SK-N-SH treated with all-trans-retinoic acid at 6 μM for 48 hours (cell line): Measurements from ENCODE around the gene PWWP2A.
A peak's percentile ranks its signal among the peaks of the same experiment; 100 is the strongest.

Experiments
- ATAC-seq: fragments of 200-7000 bp; cut with Tn5 transposase; 3 replicates; pipeline ENCODE4 v1.9.1; 2020; ENCODE audit warnings: mild to moderate bottlenecking, moderate library complexity
- ARNTL ChIP-seq: fragments of 450-650 bp; formaldehyde crosslinking; IDR thresholded peaks from 2 replicates; pipeline ENCODE4 v1.5.0; 2020; ENCODE audit warnings: low read depth, mild to moderate bottlenecking, moderate library complexity, borderline replicate concordance
- BACH2 ChIP-seq: fragments of 250-450 bp; sonication (Bioruptor Pico); IDR thresholded peaks from 2 replicates; pipeline ENCODE4 v1.9.0; 2021; ENCODE audit warnings: mild to moderate bottlenecking, borderline replicate concordance
- CREB5 ChIP-seq: fragments of 250-450 bp; sonication (Bioruptor Pico); IDR thresholded peaks from 2 replicates; pipeline ENCODE4 v1.5.1; 2020; ENCODE audit warnings: low read depth, mild to moderate bottlenecking, moderate library complexity
- CSDC2 ChIP-seq: fragments of 250-450 bp; sonication (Bioruptor Pico); IDR thresholded peaks from 2 replicates; pipeline ENCODE4 v1.5.0; 2020; ENCODE audit warnings: mild to moderate bottlenecking, moderate library complexity
- ESRRG ChIP-seq: fragments of 250-450 bp; sonication (Bioruptor Pico); IDR thresholded peaks from 2 replicates; pipeline ENCODE4 v1.6.1; 2021; ENCODE audit warnings: mild to moderate bottlenecking
- GLIS3 ChIP-seq: fragments of 250-450 bp; sonication (Bioruptor Pico); IDR thresholded peaks from 2 replicates; pipeline ENCODE4 v1.5.0; 2020; ENCODE audit warnings: mild to moderate bottlenecking, moderate library complexity
- ISL1 ChIP-seq: fragments of 250-450 bp; sonication (Bioruptor Pico); IDR thresholded peaks from 2 replicates; pipeline ENCODE4 v2.1.2; 2022; ENCODE audit warnings: mild to moderate bottlenecking, moderate library complexity
- OSR1 ChIP-seq: fragments of 250-450 bp; sonication (Bioruptor Pico); IDR thresholded peaks from 2 replicates; pipeline ENCODE4 v1.8.0; 2022; ENCODE audit warnings: moderate library complexity, mild to moderate bottlenecking, inconsistent platforms
- PATZ1 ChIP-seq: fragments of 250-450 bp; sonication (Bioruptor Pico); IDR thresholded peaks from 2 replicates; pipeline ENCODE4 v1.8.0; 2020; ENCODE audit warnings: mild to moderate bottlenecking, moderate library complexity, borderline replicate concordance
- POU6F1 ChIP-seq: fragments of 250-450 bp; sonication (Bioruptor Pico); IDR thresholded peaks from 2 replicates; pipeline ENCODE4 v1.8.0; 2021; ENCODE audit warnings: low read depth, mild to moderate bottlenecking, moderate library complexity, borderline replicate concordance
- PPARA ChIP-seq: fragments of 250-450 bp; sonication (Bioruptor Pico); IDR thresholded peaks from 2 replicates; pipeline ENCODE4 v1.5.0; 2020; ENCODE audit warnings: mild to moderate bottlenecking, borderline replicate concordance
- RARB ChIP-seq: fragments of 250-450 bp; sonication (Bioruptor Pico); IDR thresholded peaks from 2 replicates; pipeline ENCODE4 v1.8.0; 2021; ENCODE audit warnings: mild to moderate bottlenecking, moderate library complexity
- SNAI2 ChIP-seq: fragments of 250-450 bp; sonication (Bioruptor Pico); IDR thresholded peaks from 2 replicates; pipeline ENCODE4 v1.5.0; 2020; ENCODE audit warnings: mild to moderate bottlenecking, moderate library complexity
- TCF4 ChIP-seq: fragments of 250-450 bp; sonication (Bioruptor Pico); IDR thresholded peaks from 2 replicates; pipeline ENCODE4 v1.8.0; 2021; ENCODE audit warnings: mild to moderate bottlenecking, moderate library complexity, borderline replicate concordance
- TOX ChIP-seq: fragments of 250-450 bp; sonication (Bioruptor Pico); IDR thresholded peaks from 2 replicates; pipeline ENCODE4 v1.8.0; 2021; ENCODE audit warnings: mild to moderate bottlenecking, moderate library complexity, borderline replicate concordance
- ZC3H10 ChIP-seq: fragments of 250-450 bp; sonication (Bioruptor Pico); IDR thresholded peaks from 2 replicates; pipeline ENCODE4 v1.5.1; 2021; ENCODE audit warnings: mild to moderate bottlenecking, moderate library complexity
- ZNF565 ChIP-seq: fragments of 450-650 bp; formaldehyde crosslinking; conservative IDR thresholded peaks from 2 replicates; pipeline ENCODE4 v1.5.0; 2020; ENCODE audit warnings: low read depth, mild to moderate bottlenecking, moderate library complexity
- ZNF8 ChIP-seq: fragments of 450-650 bp; formaldehyde crosslinking; IDR thresholded peaks from 2 replicates; pipeline ENCODE4 v1.5.0; 2020; ENCODE audit warnings: mild to moderate bottlenecking, moderate library complexity
- TF ChIP-seq, protein P1 (sequence below): fragments of 250-450 bp; sonication (Bioruptor Pico); IDR thresholded peaks from 2 replicates; pipeline ENCODE4 v1.5.0; 2020; ENCODE audit warnings: mild to moderate bottlenecking, moderate library complexity
- TF ChIP-seq, protein P2 (sequence below): fragments of 250-450 bp; sonication (Bioruptor Pico); IDR thresholded peaks from 2 replicates; pipeline ENCODE4 v1.5.1; 2021; ENCODE audit warnings: mild to moderate bottlenecking, moderate library complexity

The PWWP2A gene

GRCh38 chr5:160083501-160083900 lies 35.7 kb downstream of the PWWP2A start:
- peak; percentile 74 for ATAC-seq
- no peak for TF ChIP-seq OSR1 (CRISPR knock-in tag)
- TF ChIP-seq CSDC2 = 0 out of 2 replicates have a peak, but pooled peaks have one; percentile 13

- TF ChIP-seq TOX (CRISPR knock-in tag) (no peak), OSR1 (CRISPR knock-in tag) (no peak), PATZ1 (CRISPR knock-in tag) (peak; percentile 87), ISL1 (CRISPR knock-in tag) (peak; percentile 80), RARB (CRISPR knock-in tag) (peak; percentile 56; the same call in 1 of the 2 replicates), POU6F1 (CRISPR knock-in tag) (0 out of 2 replicates have a peak, but pooled peaks have one; percentile 64), ESRRG (CRISPR knock-in tag) (no peak)
- ATAC-seq = peak; percentile 88
Measured at GRCh38 chr5:160082614-160083500, 36.4 kb downstream of the PWWP2A start.

GRCh38 chr5:160081495-160081894 lies 37.8 kb downstream of the PWWP2A start:
- ATAC-seq = no peak

More at GRCh38 chr5:160081495-160081894, 37.8 kb downstream of the PWWP2A start:
- TF ChIP-seq TOX (CRISPR knock-in tag) (no peak), CSDC2 (no peak), ZC3H10 (CRISPR knock-in tag) (no peak), BACH2 (CRISPR knock-in tag) (no peak), POU6F1 (CRISPR knock-in tag) (no peak), ESRRG (CRISPR knock-in tag) (no peak), GLIS3 (no peak), OSR1 (CRISPR knock-in tag) (no peak), CREB5 (no peak), ISL1 (CRISPR knock-in tag) (no peak), TCF4 (CRISPR knock-in tag) (no peak), ZNF565 (CRISPR knock-in tag) (no peak), SNAI2 (CRISPR knock-in tag) (no peak), ZNF8 (CRISPR knock-in tag) (no peak), PPARA (CRISPR knock-in tag) (no peak), RARB (CRISPR knock-in tag) (no peak), PATZ1 (CRISPR knock-in tag) (no peak), ARNTL (CRISPR knock-in tag) (no peak)
- TF ChIP-seq, protein P1, sequence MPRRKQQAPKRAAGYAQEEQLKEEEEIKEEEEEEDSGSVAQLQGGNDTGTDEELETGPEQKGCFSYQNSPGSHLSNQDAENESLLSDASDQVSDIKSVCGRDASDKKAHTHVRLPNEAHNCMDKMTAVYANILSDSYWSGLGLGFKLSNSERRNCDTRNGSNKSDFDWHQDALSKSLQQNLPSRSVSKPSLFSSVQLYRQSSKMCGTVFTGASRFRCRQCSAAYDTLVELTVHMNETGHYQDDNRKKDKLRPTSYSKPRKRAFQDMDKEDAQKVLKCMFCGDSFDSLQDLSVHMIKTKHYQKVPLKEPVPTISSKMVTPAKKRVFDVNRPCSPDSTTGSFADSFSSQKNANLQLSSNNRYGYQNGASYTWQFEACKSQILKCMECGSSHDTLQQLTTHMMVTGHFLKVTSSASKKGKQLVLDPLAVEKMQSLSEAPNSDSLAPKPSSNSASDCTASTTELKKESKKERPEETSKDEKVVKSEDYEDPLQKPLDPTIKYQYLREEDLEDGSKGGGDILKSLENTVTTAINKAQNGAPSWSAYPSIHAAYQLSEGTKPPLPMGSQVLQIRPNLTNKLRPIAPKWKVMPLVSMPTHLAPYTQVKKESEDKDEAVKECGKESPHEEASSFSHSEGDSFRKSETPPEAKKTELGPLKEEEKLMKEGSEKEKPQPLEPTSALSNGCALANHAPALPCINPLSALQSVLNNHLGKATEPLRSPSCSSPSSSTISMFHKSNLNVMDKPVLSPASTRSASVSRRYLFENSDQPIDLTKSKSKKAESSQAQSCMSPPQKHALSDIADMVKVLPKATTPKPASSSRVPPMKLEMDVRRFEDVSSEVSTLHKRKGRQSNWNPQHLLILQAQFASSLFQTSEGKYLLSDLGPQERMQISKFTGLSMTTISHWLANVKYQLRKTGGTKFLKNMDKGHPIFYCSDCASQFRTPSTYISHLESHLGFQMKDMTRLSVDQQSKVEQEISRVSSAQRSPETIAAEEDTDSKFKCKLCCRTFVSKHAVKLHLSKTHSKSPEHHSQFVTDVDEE = no peak
- TF ChIP-seq, protein P2, sequence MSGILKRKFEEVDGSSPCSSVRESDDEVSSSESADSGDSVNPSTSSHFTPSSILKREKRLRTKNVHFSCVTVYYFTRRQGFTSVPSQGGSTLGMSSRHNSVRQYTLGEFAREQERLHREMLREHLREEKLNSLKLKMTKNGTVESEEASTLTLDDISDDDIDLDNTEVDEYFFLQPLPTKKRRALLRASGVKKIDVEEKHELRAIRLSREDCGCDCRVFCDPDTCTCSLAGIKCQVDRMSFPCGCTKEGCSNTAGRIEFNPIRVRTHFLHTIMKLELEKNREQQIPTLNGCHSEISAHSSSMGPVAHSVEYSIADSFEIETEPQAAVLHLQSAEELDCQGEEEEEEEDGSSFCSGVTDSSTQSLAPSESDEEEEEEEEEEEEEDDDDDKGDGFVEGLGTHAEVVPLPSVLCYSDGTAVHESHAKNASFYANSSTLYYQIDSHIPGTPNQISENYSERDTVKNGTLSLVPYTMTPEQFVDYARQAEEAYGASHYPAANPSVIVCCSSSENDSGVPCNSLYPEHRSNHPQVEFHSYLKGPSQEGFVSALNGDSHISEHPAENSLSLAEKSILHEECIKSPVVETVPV (CRISPR knock-in tag) = no peak
